GM12878 (cell line): ENCODE data around the gene GMDS. TPM values are rescaled to one million over a fixed set of nuclear protein-coding genes. Genes with fewer than 3 reads are reported as not detected.

Source experiments
- BACH1 ChIP-seq: fragments of 450-650 bp; IDR thresholded peaks from 2 replicates; pipeline ENCODE4 v1.6.1; 2017; ENCODE audit warnings: mild to moderate bottlenecking, borderline replicate concordance
- BMI1 ChIP-seq: fragments of 450-650 bp; IDR thresholded peaks from 2 replicates; pipeline ENCODE4 v1.6.1; 2016; ENCODE audit warnings: mild to moderate bottlenecking, moderate library complexity, borderline replicate concordance
- CEBPB ChIP-seq, 2 experiments: fragments of 150-350 bp in 1 of 2; IDR thresholded peaks; 2 replicates each; pipeline ENCODE4 v1.6.1; 2012 to 2014; ENCODE audit warnings: low read depth in 2 of 2, low read length in 2 of 2, borderline replicate concordance in 1 of 2, inconsistent platforms in 1 of 2
- CTCF ChIP-seq, 3 experiments: IDR thresholded peaks in 2 of 3; conservative IDR thresholded peaks in 1 of 3; 2 replicates each; pipeline ENCODE4 v1.5.1; 2011; ENCODE audit warnings: low read depth in 3 of 3, low read length in 3 of 3, mild to moderate bottlenecking in 3 of 3, control low read depth in 2 of 3, moderate library complexity in 2 of 3, inconsistent platforms in 1 of 3, mixed read lengths in 1 of 3; ENCODE audit not compliant: control insufficient read depth in 2 of 3, insufficient read depth in 1 of 3; ENCODE audit errors: extremely low read depth in 1 of 3
- E2F8 ChIP-seq: fragments of 450-650 bp; IDR thresholded peaks from 2 replicates; pipeline ENCODE4 v1.6.1; 2018; ENCODE audit warnings: mild to moderate bottlenecking, low read depth, moderate library complexity; ENCODE audit not compliant: partially characterized antibody
- ELK1 ChIP-seq: IDR thresholded peaks from 2 replicates; pipeline ENCODE4 v1.6.1; 2012; ENCODE audit warnings: low read depth, low read length, improper control_type of control experiment
- FOXK2 ChIP-seq: fragments of 450-650 bp; IDR thresholded peaks from 2 replicates; pipeline ENCODE4 v1.6.1; 2017; ENCODE audit warnings: mild to moderate bottlenecking, moderate library complexity
- FOXM1 ChIP-seq: IDR thresholded peaks from 2 replicates; pipeline ENCODE4 v1.6.1; 2012; ENCODE audit warnings: low read depth, mild to moderate bottlenecking, inconsistent platforms, low read length, moderate library complexity
- IKZF2 ChIP-seq, 2 experiments: fragments of 450-650 bp; IDR thresholded peaks; 2 replicates each; pipeline ENCODE4 v1.6.1; 2017; ENCODE audit warnings: mild to moderate bottlenecking in 2 of 2, moderate library complexity in 2 of 2
- IRF5 ChIP-seq: fragments of 450-650 bp; IDR thresholded peaks from 2 replicates; pipeline ENCODE4 v1.6.1; 2017; ENCODE audit warnings: borderline replicate concordance
- MEF2B ChIP-seq: fragments of 450-650 bp; IDR thresholded peaks from 2 replicates; pipeline ENCODE4 v1.6.1; 2018; ENCODE audit warnings: mild to moderate bottlenecking, moderate library complexity; ENCODE audit not compliant: partially characterized antibody, poor library complexity, severe bottlenecking
- MTA3 ChIP-seq: IDR thresholded peaks from 2 replicates; pipeline ENCODE4 v1.6.1; 2012; ENCODE audit warnings: low read length, inconsistent platforms, borderline replicate concordance
- NBN ChIP-seq: fragments of 450-650 bp; IDR thresholded peaks from 2 replicates; pipeline ENCODE4 v1.6.1; 2016
- POU2F2 ChIP-seq: IDR thresholded peaks from 3 replicates; pipeline ENCODE4 v1.6.1; 2011; ENCODE audit warnings: low read depth, mild to moderate bottlenecking, low read length, borderline replicate concordance
- RUNX3 ChIP-seq: IDR thresholded peaks from 2 replicates; pipeline ENCODE4 v1.6.1; 2012; ENCODE audit warnings: low read length, inconsistent platforms
- SPI1 ChIP-seq: IDR thresholded peaks from 2 replicates; pipeline ENCODE4 v1.6.1; 2011; ENCODE audit warnings: low read depth, mild to moderate bottlenecking, low read length, moderate library complexity, borderline replicate concordance; ENCODE audit not compliant: insufficient read depth
- polyA plus RNA-seq, 11 experiments: library from polyadenylated mRNA; depleted of rRNA in 4 of 11; unstranded in 6 of 11; stranded (reverse) in 5 of 11; fragments of >200 nt; fragmentation: Nextera tagmentation in 4 of 11; fragmentation: Illumina TruSeq in 1 of 11; extraction: Ambion mirVana in 4 of 11; extraction: Trizol in 1 of 11; gene quantifications; 1 replicate in 1 of 11; 2 replicates in 10 of 11; pipeline versions ENCODE4 v1.2.1 to v1.2.3, GENCODE V29; 2011 to 2016; ENCODE audit warnings: inconsistent platforms in 2 of 11, missing spikeins in 2 of 11, low read depth in 1 of 11
- total RNA-seq, 4 experiments: library from RNA; depleted of rRNA in 3 of 4; stranded (reverse); fragments of >200 nt in 3 of 4; fragmentation: Illumina TruSeq in 1 of 4; extraction: Trizol in 1 of 4; gene quantifications; 2 replicates each; pipeline versions ENCODE4 v1.2.1 to v1.2.3, GENCODE V29; 2013 to 2021
- TF ChIP-seq, protein P1 (sequence below): fragments of 450-650 bp; IDR thresholded peaks from 2 replicates; pipeline ENCODE4 v1.6.1; 2017; ENCODE audit warnings: mild to moderate bottlenecking, low read depth, inconsistent platforms; ENCODE audit not compliant: poor library complexity, severe bottlenecking
- TF ChIP-seq, protein P2 (sequence below): IDR thresholded peaks from 2 replicates; pipeline ENCODE4 v1.6.1; 2011; ENCODE audit warnings: borderline replicate concordance, low read depth, mild to moderate bottlenecking, moderate library complexity, low read length; ENCODE audit not compliant: insufficient read depth, poor library complexity, severe bottlenecking

The GMDS gene
- total and polyA plus RNA-seq, 10 of the 15 experiments (the other 5 are each of a cell fraction or from before 2014, with no cell fraction given): 0.61 to 53.8 (median 29.3) TPM

- TF ChIP-seq POU2F2 (peak; percentile 44; the same call in 1 of the 3 replicates), MEF2B (peak; percentile 86), RUNX3 (peak; percentile 87), FOXK2 (0 out of 2 replicates have a peak, but pooled peaks have one; percentile 36), CTCF (IDR thresholded peaks at IDR 0.05 in 2 of 3, conservative IDR thresholded peaks at IDR 0.05 in 1 of 3; ENCODE audit: control insufficient read depth in 2 of 3, extremely low read depth in 1 of 3, insufficient read depth in 1 of 3, low read depth in 3 of 3, low read length in 3 of 3) (no peak), BACH1 (peak; percentile 25; the same call in 1 of the 2 replicates), E2F8 (no peak), FOXM1 (0 out of 2 replicates have a peak, but pooled peaks have one; percentile 53), IRF5 (no peak), NBN (peak; percentile 72), BMI1 (0 out of 2 replicates have a peak, but pooled peaks have one; percentile 40), IKZF2 (IDR thresholded peaks at IDR 0.05) (peak; percentile 84 to 86), CEBPB (IDR thresholded peaks at IDR 0.05; ENCODE audit: borderline replicate concordance in 1 of 2, low read depth in 2 of 2, low read length in 2 of 2) (no peak), ELK1 (no peak), SPI1 (peak; percentile 16; the same call in 1 of the 2 replicates), MTA3 (peak; percentile 80; the same call in 1 of the 2 replicates)
- TF ChIP-seq, protein P1, sequence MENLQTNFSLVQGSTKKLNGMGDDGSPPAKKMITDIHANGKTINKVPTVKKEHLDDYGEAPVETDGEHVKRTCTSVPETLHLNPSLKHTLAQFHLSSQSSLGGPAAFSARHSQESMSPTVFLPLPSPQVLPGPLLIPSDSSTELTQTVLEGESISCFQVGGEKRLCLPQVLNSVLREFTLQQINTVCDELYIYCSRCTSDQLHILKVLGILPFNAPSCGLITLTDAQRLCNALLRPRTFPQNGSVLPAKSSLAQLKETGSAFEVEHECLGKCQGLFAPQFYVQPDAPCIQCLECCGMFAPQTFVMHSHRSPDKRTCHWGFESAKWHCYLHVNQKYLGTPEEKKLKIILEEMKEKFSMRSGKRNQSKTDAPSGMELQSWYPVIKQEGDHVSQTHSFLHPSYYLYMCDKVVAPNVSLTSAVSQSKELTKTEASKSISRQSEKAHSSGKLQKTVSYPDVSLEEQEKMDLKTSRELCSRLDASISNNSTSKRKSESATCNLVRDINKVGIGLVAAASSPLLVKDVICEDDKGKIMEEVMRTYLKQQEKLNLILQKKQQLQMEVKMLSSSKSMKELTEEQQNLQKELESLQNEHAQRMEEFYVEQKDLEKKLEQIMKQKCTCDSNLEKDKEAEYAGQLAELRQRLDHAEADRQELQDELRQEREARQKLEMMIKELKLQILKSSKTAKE: peak; percentile 80
- TF ChIP-seq, protein P2, sequence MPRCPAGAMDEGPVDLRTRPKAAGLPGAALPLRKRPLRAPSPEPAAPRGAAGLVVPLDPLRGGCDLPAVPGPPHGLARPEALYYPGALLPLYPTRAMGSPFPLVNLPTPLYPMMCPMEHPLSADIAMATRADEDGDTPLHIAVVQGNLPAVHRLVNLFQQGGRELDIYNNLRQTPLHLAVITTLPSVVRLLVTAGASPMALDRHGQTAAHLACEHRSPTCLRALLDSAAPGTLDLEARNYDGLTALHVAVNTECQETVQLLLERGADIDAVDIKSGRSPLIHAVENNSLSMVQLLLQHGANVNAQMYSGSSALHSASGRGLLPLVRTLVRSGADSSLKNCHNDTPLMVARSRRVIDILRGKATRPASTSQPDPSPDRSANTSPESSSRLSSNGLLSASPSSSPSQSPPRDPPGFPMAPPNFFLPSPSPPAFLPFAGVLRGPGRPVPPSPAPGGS: no peak
These were observed 475.0 kb downstream of the GMDS start (continued) for GRCh38 chr6:1770435-1770843.
